Hepatocyte (in vitro differentiated cells): ENCODE data around the gene RBBP8NL.

ENCODE experiments used
- CTCF ChIP-seq: fragments of 200-600 bp; sonication (generic); IDR thresholded peaks from 2 replicates; pipeline ENCODE4 v1.5.1; 2016; ENCODE audit warnings: antibody characterized with exemption, mild to moderate bottlenecking; ENCODE audit not compliant: poor library complexity
- EZH2 ChIP-seq: fragments of 200-600 bp; sonication (generic); IDR thresholded peaks from 2 replicates; pipeline ENCODE4 v1.6.1; 2016; ENCODE audit warnings: antibody characterized with exemption, mild to moderate bottlenecking, borderline replicate concordance
- EZH2phosphoT487 ChIP-seq: fragments of 200-600 bp; sonication (generic); IDR thresholded peaks from one replicate; pipeline ENCODE4 v1.6.1; 2018; ENCODE audit warnings: antibody characterized with exemption, mild to moderate bottlenecking, low read depth, moderate library complexity; ENCODE audit not compliant: unreplicated experiment, severe bottlenecking

- TF ChIP-seq CTCF (peak; percentile 8), EZH2phosphoT487 (no peak), EZH2 (no peak)
Measured at GRCh38 chr20:62427172-62428001, at the start of gene RBBP8NL.
